ENCODE results near the gene C9orf85. TPM values are rescaled to one million over a fixed set of nuclear protein-coding genes. Genes with fewer than 3 reads are reported as not detected.

C9orf85 gene
- total RNA-seq, 1 donor from 2014 or later: 16.1 TPM

GRCh38 chr9:71886541-71886940 lies 24.9 kb upstream of the C9orf85 start:
- TF ChIP-seq, protein P1, sequence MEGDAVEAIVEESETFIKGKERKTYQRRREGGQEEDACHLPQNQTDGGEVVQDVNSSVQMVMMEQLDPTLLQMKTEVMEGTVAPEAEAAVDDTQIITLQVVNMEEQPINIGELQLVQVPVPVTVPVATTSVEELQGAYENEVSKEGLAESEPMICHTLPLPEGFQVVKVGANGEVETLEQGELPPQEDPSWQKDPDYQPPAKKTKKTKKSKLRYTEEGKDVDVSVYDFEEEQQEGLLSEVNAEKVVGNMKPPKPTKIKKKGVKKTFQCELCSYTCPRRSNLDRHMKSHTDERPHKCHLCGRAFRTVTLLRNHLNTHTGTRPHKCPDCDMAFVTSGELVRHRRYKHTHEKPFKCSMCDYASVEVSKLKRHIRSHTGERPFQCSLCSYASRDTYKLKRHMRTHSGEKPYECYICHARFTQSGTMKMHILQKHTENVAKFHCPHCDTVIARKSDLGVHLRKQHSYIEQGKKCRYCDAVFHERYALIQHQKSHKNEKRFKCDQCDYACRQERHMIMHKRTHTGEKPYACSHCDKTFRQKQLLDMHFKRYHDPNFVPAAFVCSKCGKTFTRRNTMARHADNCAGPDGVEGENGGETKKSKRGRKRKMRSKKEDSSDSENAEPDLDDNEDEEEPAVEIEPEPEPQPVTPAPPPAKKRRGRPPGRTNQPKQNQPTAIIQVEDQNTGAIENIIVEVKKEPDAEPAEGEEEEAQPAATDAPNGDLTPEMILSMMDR (IDR thresholded peaks at IDR 0.05; ENCODE audit: unreplicated experiment): no peak
- Mint-ChIP-seq H3K9me3 (ENCODE audit: low read depth) (peaks cover 18% of the 10 kb centered on the region), H3K4me3 (ENCODE audit: low read depth) (no peak overlapping the region), H3K4me1 (ENCODE audit: low read depth) (peaks cover 9% of the 10 kb centered on the region), H3K36me3 (ENCODE audit: insufficient read depth) (peaks cover 28% of the 10 kb centered on the region), H3K27me3 (no peaks in the 10 kb centered on the region), H3K27ac (no peak overlapping the region)
- DNase-seq (ENCODE audit: low spot score, unreplicated experiment): no peak

DNA sequence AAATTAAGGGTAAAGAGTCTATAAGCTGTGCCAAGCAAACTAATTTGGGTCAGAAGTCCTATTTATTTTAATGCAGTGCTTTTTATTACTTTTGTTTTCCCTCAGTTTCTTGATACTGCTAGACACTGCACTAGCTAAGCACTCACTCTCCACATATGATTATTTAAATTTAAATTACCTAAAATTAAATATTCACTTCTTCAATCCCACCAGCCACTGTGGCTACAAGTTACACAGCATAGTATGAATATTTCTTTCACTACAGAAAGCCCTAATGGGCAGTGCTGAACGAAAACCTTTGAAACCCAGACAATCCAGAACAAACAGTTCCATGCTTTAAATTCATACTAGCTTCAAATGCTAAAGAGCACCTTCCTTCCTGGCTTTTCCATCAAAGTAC lies 24.1 kb upstream of the C9orf85 start:
- Mint-ChIP-seq H3K27me3 (no peaks in the 10 kb centered on the region), H3K4me3 (ENCODE audit: low read depth) (no peak overlapping the region), H3K36me3 (ENCODE audit: insufficient read depth) (peaks cover 24% of the 10 kb centered on the region), H3K27ac (peak overlapping the region; percentile 14), H3K9me3 (ENCODE audit: low read depth) (peaks cover 18% of the 10 kb centered on the region), H3K4me1 (ENCODE audit: low read depth) (peaks cover 10% of the 10 kb centered on the region)
- no peak for DNase-seq (ENCODE audit: low spot score, unreplicated experiment)
- TF ChIP-seq, protein P1 (IDR thresholded peaks at IDR 0.05; ENCODE audit: unreplicated experiment): no peak

GRCh38 chr9:71890042-71890679 lies 21.3 kb upstream of the C9orf85 start:
- TF ChIP-seq, protein P1 (IDR thresholded peaks at IDR 0.05; ENCODE audit: unreplicated experiment): no peak
- peaks cover 3% of the 10 kb centered on the region for H3K9me3 Mint-ChIP-seq (ENCODE audit: low read depth)
- no peak for DNase-seq (ENCODE audit: low spot score, unreplicated experiment)
- H3K36me3 Mint-ChIP-seq (ENCODE audit: insufficient read depth): peaks cover 4% of the 10 kb centered on the region
- H3K27ac Mint-ChIP-seq: no peak overlapping the region
- H3K27me3 Mint-ChIP-seq: no peaks in the 10 kb centered on the region
- H3K4me1 Mint-ChIP-seq (ENCODE audit: low read depth): peaks cover 15% of the 10 kb centered on the region
- H3K4me3 Mint-ChIP-seq (ENCODE audit: low read depth): no peak overlapping the region

GRCh38 chr9:71891557-71892189 lies 19.8 kb upstream of the C9orf85 start:
- Mint-ChIP-seq H3K4me3 (ENCODE audit: low read depth) (no peak overlapping the region), H3K36me3 (ENCODE audit: insufficient read depth) (peaks cover 2% of the 10 kb centered on the region), H3K9me3 (ENCODE audit: low read depth) (no peaks in the 10 kb centered on the region), H3K27me3 (no peaks in the 10 kb centered on the region), H3K4me1 (ENCODE audit: low read depth) (peaks cover 19% of the 10 kb centered on the region), H3K27ac (peak overlapping the region; percentile 46)
- DNase-seq (ENCODE audit: low spot score, unreplicated experiment): no peak
- TF ChIP-seq, protein P1 (IDR thresholded peaks at IDR 0.05; ENCODE audit: unreplicated experiment): no peak

DNA sequence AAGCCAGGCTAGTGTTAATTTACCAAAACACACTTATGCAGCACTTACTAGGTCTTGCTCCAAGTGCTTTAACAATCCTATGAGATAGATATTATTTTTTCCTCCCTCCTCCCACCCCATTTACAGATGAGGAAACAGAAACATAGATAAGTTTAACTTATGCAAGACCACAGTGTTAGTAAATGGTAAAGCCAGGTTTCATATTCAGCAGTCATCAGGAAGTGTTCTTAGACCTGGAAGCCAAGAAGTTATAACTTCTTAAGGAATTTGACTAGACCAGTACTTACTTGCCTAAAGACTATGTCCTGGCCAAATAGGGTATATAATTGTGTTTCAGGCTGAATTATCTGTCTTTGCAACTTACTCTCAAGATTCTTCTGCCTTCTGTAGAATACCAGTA lies 16.3 kb upstream of the C9orf85 start:
- TF ChIP-seq, protein P1 (IDR thresholded peaks at IDR 0.05; ENCODE audit: unreplicated experiment): no peak
- Mint-ChIP-seq H3K36me3 (ENCODE audit: insufficient read depth) (peaks cover 2% of the 10 kb centered on the region), H3K4me1 (ENCODE audit: low read depth) (peaks cover 30% of the 10 kb centered on the region), H3K27ac (no peak overlapping the region), H3K4me3 (ENCODE audit: low read depth) (no peak overlapping the region), H3K9me3 (ENCODE audit: low read depth) (peaks cover 3% of the 10 kb centered on the region), H3K27me3 (no peaks in the 10 kb centered on the region)
- no peak for DNase-seq (ENCODE audit: low spot score, unreplicated experiment)

All from progenitor cell of endocrine pancreas (in vitro differentiated cells).